ENCODE results near the gene SLC27A6.

- TF ChIP-seq REST (IDR thresholded peaks at IDR 0.05; ENCODE audit: unreplicated experiment): no peak
- no peak for TF ChIP-seq EZH2 (IDR thresholded peaks at IDR 0.05; ENCODE audit: low read depth, unreplicated experiment)
- TF ChIP-seq CTCF (conservative IDR thresholded peaks at IDR 0.05; ENCODE audit: low read depth in 2 of 2): no peak
- no peak for TF ChIP-seq EZH2phosphoT487 (IDR thresholded peaks at IDR 0.05; ENCODE audit: unreplicated experiment)
- no peak for TF ChIP-seq POLR2AphosphoS5 (IDR thresholded peaks at IDR 0.05; ENCODE audit: low read depth)
- TF ChIP-seq ETS1 (IDR thresholded peaks at IDR 0.05): no peak
- no peak for TF ChIP-seq ZNF114 (CRISPR knock-in tag; IDR thresholded peaks at IDR 0.05)
- no peak for TF ChIP-seq CREB1 (CRISPR knock-in tag; IDR thresholded peaks at IDR 0.05; ENCODE audit: low read depth)
- no peak for TF ChIP-seq STAT1 (IDR thresholded peaks at IDR 0.05; ENCODE audit: unreplicated experiment)
- TF ChIP-seq NANOG (IDR thresholded peaks at IDR 0.05; ENCODE audit: borderline replicate concordance): no peak
- no peak for TF ChIP-seq JUNB (IDR thresholded peaks at IDR 0.05; ENCODE audit: unreplicated experiment)
- TF ChIP-seq ZNF462 (CRISPR knock-in tag; IDR thresholded peaks at IDR 0.05): no peak
- TF ChIP-seq ZNF331 (CRISPR knock-in tag; IDR thresholded peaks at IDR 0.05; ENCODE audit: low read depth): no peak
Observed at GRCh38 chr5:129073111-129073510, 107.8 kb downstream of the SLC27A6 start.

Measured in GM23338 (cell line).